Mammary epithelial cell (primary cell): Measurements from ENCODE around the gene NDUFAF8.

Experiments
- EZH2 ChIP-seq: IDR thresholded peaks from 2 replicates; pipeline ENCODE4 v1.6.1; 2012; ENCODE audit warnings: low read length, inconsistent platforms, borderline replicate concordance
- TF ChIP-seq, protein P1 (sequence below), 2 donors: IDR thresholded peaks in 1 of 2; conservative IDR thresholded peaks in 1 of 2; 2 replicates each; pipeline ENCODE4 v1.5.1; 2011 to 2012; ENCODE audit warnings: inconsistent platforms in 2 of 2, low read length in 2 of 2, mild to moderate bottlenecking in 2 of 2, control low read depth in 1 of 2, low read depth in 1 of 2; ENCODE audit not compliant: insufficient read depth in 1 of 2; ENCODE audit errors: extremely low read depth in 1 of 2

DNA sequence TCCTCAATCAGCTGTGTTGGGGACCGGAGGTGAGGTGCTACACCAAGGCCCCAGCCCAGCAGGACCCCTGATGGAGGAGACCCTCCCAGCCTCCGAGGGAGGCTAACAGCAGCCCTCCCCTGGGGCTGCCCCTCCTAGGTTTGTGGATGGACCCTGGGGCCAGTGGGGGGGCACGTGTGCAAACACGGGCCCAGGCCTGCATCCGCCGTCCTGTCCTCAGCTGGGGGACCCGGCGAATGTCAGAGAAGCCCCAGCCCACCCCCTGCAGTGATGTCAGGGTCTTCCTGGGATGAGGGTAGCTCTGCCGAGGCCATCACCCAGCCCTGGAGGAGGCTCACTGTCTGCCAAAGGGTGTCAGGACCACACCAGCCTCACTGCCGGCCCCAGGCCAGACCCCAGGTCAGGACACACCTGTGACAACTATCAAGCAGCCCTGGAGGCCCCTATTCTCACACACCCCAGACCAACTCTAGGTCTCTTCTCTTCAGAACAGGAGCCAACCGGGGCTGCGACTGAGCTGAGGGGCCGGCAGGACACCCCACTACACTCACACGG lies 43.1 kb upstream of the NDUFAF8 start:
- TF ChIP-seq, protein P1, sequence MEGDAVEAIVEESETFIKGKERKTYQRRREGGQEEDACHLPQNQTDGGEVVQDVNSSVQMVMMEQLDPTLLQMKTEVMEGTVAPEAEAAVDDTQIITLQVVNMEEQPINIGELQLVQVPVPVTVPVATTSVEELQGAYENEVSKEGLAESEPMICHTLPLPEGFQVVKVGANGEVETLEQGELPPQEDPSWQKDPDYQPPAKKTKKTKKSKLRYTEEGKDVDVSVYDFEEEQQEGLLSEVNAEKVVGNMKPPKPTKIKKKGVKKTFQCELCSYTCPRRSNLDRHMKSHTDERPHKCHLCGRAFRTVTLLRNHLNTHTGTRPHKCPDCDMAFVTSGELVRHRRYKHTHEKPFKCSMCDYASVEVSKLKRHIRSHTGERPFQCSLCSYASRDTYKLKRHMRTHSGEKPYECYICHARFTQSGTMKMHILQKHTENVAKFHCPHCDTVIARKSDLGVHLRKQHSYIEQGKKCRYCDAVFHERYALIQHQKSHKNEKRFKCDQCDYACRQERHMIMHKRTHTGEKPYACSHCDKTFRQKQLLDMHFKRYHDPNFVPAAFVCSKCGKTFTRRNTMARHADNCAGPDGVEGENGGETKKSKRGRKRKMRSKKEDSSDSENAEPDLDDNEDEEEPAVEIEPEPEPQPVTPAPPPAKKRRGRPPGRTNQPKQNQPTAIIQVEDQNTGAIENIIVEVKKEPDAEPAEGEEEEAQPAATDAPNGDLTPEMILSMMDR (conservative IDR thresholded peaks at IDR 0.05 in 1 of 2, IDR thresholded peaks at IDR 0.05 in 1 of 2; ENCODE audit: extremely low read depth in 1 of 2, insufficient read depth in 1 of 2, low read depth in 1 of 2, low read length in 2 of 2): no peak
- no peak for TF ChIP-seq EZH2
